HepG2 (cell line): ENCODE data around the gene KDM3A. TPM values are rescaled to one million over a fixed set of nuclear protein-coding genes. Genes with fewer than 3 reads are reported as not detected.

Source experiments
- ATAC-seq: fragments of 200-7000 bp; cut with Tn5 transposase; 3 replicates; pipeline ENCODE4 v1.9.1; 2020; ENCODE audit warnings: mild to moderate bottlenecking, moderate library complexity
- BruUV-seq: library from RNA; stranded (reverse); fragments of 400-500 nt; replicated peaks from 2 replicates; lab custom pipeline; 2021; lab: Mats Ljungman, UMichigan
- CTCF ChIA-PET: fragments of 300-600 bp; formaldehyde crosslinking; extraction: SDS; loops from one replicate; lab custom pipeline; 2021; ENCODE audit warnings: low total read pairs, inconsistent platforms, low intra/inter-chr PET ratio; lab: Yijun Ruan, JAX
- POLR2A ChIA-PET: fragments of 350-600 bp; sonication (Branson Sonifier 250); formaldehyde crosslinking; loops from one replicate; lab custom pipeline; 2020; ENCODE audit warnings: antibody characterized with exemption, inconsistent platforms; lab: Yijun Ruan, JAX
- DNase-seq: peaks from one replicate; pipeline ENCODE4 v3.0.0-alpha.2; 2015; ENCODE audit warnings: low spot score
- FAIRE-seq: peaks from 3 replicates; lab custom pipeline; 2011; peaks lifted over from hg19 to GRCh38; lab: Jason Lieb, UNC
- H2AFZ ChIP-seq: one replicate; pipeline ENCODE4 v1.6.1; 2011; ENCODE audit warnings: low read length, inconsistent platforms
- H3K27ac ChIP-seq: fragments of 300-600 bp; 3 replicates; pipeline ENCODE4 v1.8.0; 2011; ENCODE audit warnings: mixed run types, mild to moderate bottlenecking, mixed read lengths, low read length, inconsistent platforms; ENCODE audit not compliant: insufficient read depth; ENCODE audit errors: extremely low read length
- H3K27me3 ChIP-seq, 2 experiments: fragments of 200-600 bp in 1 of 2; 2 replicates in 1 of 2; 3 replicates in 1 of 2; pipeline versions ENCODE4 v1.6.0 to v1.8.0; 2011; ENCODE audit warnings: low read length in 2 of 2, mild to moderate bottlenecking in 2 of 2, moderate library complexity in 2 of 2, inconsistent platforms in 1 of 2; ENCODE audit not compliant: insufficient read depth in 2 of 2, control insufficient read depth in 1 of 2
- H3K36me3 ChIP-seq, 2 experiments: fragments of 200-600 bp in 1 of 2; replicated peaks in 1 of 2; 2 replicates in 1 of 2; 3 replicates in 1 of 2; pipeline versions ENCODE4 v1.5.1 to v1.8.0; 2011; ENCODE audit warnings: low read length in 2 of 2, inconsistent platforms in 1 of 2; ENCODE audit not compliant: insufficient read depth in 2 of 2, control insufficient read depth in 1 of 2
- H3K4me1 ChIP-seq: 2 replicates; pipeline ENCODE4 v1.5.1; 2012; ENCODE audit warnings: low read length, inconsistent platforms; ENCODE audit not compliant: insufficient read depth
- H3K4me2 ChIP-seq: 2 replicates; pipeline ENCODE4 v1.6.0; 2011; ENCODE audit warnings: low read depth, low read length, inconsistent platforms
- H3K4me3 ChIP-seq, 3 experiments: fragments of 200-600 bp in 1 of 3; sonication (generic), shearing (Covaris generic) in 1 of 3; replicated peaks in 1 of 3; 2 replicates each; pipeline ENCODE4 v1.5.1; 2011 to 2016; ENCODE audit warnings: low read length in 3 of 3, inconsistent platforms in 2 of 3, low read depth in 2 of 3, mild to moderate bottlenecking in 2 of 3, control low read depth in 1 of 3, mixed read lengths in 1 of 3; ENCODE audit not compliant: insufficient read depth in 1 of 3
- H3K79me2 ChIP-seq: one replicate; pipeline ENCODE4 v1.6.1; 2011; ENCODE audit warnings: low read length, inconsistent platforms; ENCODE audit not compliant: insufficient read depth
- H3K9ac ChIP-seq: 2 replicates; pipeline ENCODE4 v1.6.0; 2011; ENCODE audit warnings: mild to moderate bottlenecking, low read depth, low read length, inconsistent platforms; ENCODE audit not compliant: insufficient read depth
- H3K9me3 ChIP-seq: 2 replicates; pipeline ENCODE4 v1.5.1; 2012; ENCODE audit warnings: mild to moderate bottlenecking, low read length
- H4K20me1 ChIP-seq: 2 replicates; pipeline ENCODE4 v1.6.0; 2011; ENCODE audit warnings: inconsistent platforms, mild to moderate bottlenecking, low read length, moderate library complexity; ENCODE audit not compliant: insufficient read depth
- MAFF ChIP-seq: IDR thresholded peaks from 2 replicates; pipeline ENCODE4 v1.6.1; 2011; ENCODE audit warnings: low read depth, low read length, improper control_type of control experiment
- MAFK ChIP-seq, 2 experiments: IDR thresholded peaks in 1 of 2; conservative IDR thresholded peaks in 1 of 2; 2 replicates each; pipeline ENCODE4 v1.6.1; 2011; ENCODE audit warnings: improper control_type of control experiment in 2 of 2, low read length in 2 of 2
- NFAT5 ChIP-seq: sonication (generic); formaldehyde crosslinking; IDR thresholded peaks from 2 replicates; pipeline ENCODE4 v1.4.0; 2020; ENCODE audit warnings: missing genetic modification reagents
- ZNF296 ChIP-seq: sonication (generic); formaldehyde crosslinking; conservative IDR thresholded peaks from 2 replicates; pipeline ENCODE4 v1.5.0; 2020; ENCODE audit warnings: mild to moderate bottlenecking, missing genetic modification reagents
- WGBS: methylation state at CpG from one replicate; pipeline ENCODE4 v1.1.6; 2017; ENCODE audit warnings: low lambda C conversion rate; 5-methylcytosine and 5-hydroxymethylcytosine counted together
- in situ Hi-C: cut with HindIII; loops from 2 replicates; pipeline ENCODE4 v1.10.0; 2017; ENCODE audit warnings: low pct_unique_long_range_greater_than_20kb; ENCODE audit not compliant: extremely low pct_ligation_motif_present
- intact Hi-C: fragments of 100-400 bp; cut with micrococcal nuclease; formaldehyde crosslinking; loops from one replicate; pipeline ENCODE4 v1.10.0; 2022; ENCODE audit not compliant: unreplicated experiment
- polyA plus RNA-seq, 8 experiments: library from polyadenylated mRNA; depleted of rRNA in 3 of 8; stranded (reverse) in 7 of 8; unstranded in 1 of 8; fragments of >200 nt; fragmentation: Illumina TruSeq in 4 of 8; extraction: Trizol in 4 of 8; gene quantifications; 2 replicates each; pipeline versions ENCODE4 v1.2.1 to v1.2.3, GENCODE V29; 2011 to 2016; ENCODE audit warnings: low read depth in 4 of 8, missing spikeins in 1 of 8, mixed read lengths in 1 of 8; ENCODE audit not compliant: insufficient read depth in 1 of 8
- total RNA-seq, 5 experiments: library from RNA; depleted of rRNA; stranded (reverse); fragments of >200 nt; fragmentation: Illumina TruSeq; extraction: Trizol; gene quantifications; 2 replicates each; pipeline ENCODE4 v1.2.3, GENCODE V29; 2016; ENCODE audit warnings: low read depth in 1 of 5

The KDM3A gene
- total and polyA plus RNA-seq, 2 of the 13 experiments (the other 11 are each of a cell fraction or from before 2014, with no cell fraction given) = 21.0 to 70.2 TPM

- no peak for DNase-seq
- H3K9me3 ChIP-seq = no peaks in the 10 kb centered on the region; the same call in 1 of the 2 replicates
- H3K4me3 ChIP-seq = no peak overlapping the region
- in situ Hi-C loops = no loop called here
- POLR2A ChIA-PET = no interaction called here
- FAIRE-seq = no peak
- H3K9ac ChIP-seq = no peak overlapping the region
- intact Hi-C loops = no loop called here
- H3K27ac ChIP-seq = no peak overlapping the region
- no peak for ATAC-seq
- H4K20me1 ChIP-seq = peaks cover 70% of the 10 kb centered on the region
- no peaks in the 10 kb centered on the region; a peak in 1 of 5 replicates for H3K27me3 ChIP-seq
- H3K4me1 ChIP-seq = peaks cover 70% of the 10 kb centered on the region
- TF ChIP-seq MAFK (conservative IDR thresholded peaks at IDR 0.05 in 1 of 2, IDR thresholded peaks at IDR 0.05 in 1 of 2; ENCODE audit: low read length in 2 of 2) (peak; percentile 90 to 92), NFAT5 (CRISPR knock-in tag) (no peak), ZNF296 (CRISPR knock-in tag) (no peak), MAFF (peak; percentile 89)
- TF ChIP-seq, all 625 proteins: peak for 2
- peaks cover 22 to 69% of the 10 kb centered on the region in 2 experiments for H3K36me3 ChIP-seq
- CTCF ChIA-PET = no interaction called here
- peak overlapping the region; percentile 30; the same call in 1 of the 2 replicates for H3K4me2 ChIP-seq
- peaks cover 83% of the 10 kb centered on the region for H3K79me2 ChIP-seq
- BruUV-seq = no TSS peak
- H2AFZ ChIP-seq = no peak overlapping the region
- 95% methylated on average over 4 of the region's 4 CpGs for WGBS
Observed at GRCh38 chr2:86445436-86445835, 4.3 kb downstream of the KDM3A start.
